K562 (cell line): Measurements from ENCODE around the gene PPP1R37. TPM values are rescaled to one million over a fixed set of nuclear protein-coding genes. Genes with fewer than 3 reads are reported as not detected.

ENCODE experiments used
- ATAC-seq: fragments of 200-7000 bp; cut with Tn5 transposase; 3 replicates; pipeline ENCODE4 v1.9.1; 2020; ENCODE audit warnings: moderate library complexity
- BruUV-seq: library from RNA; stranded (reverse); fragments of 400-500 nt; replicated peaks from 2 replicates; lab custom pipeline; 2021; lab: Mats Ljungman, UMichigan
- CTCF ChIA-PET: fragments of 300-600 bp; formaldehyde crosslinking; extraction: SDS; loops from one replicate; lab custom pipeline; 2021; ENCODE audit warnings: low intra/inter-chr PET ratio; lab: Yijun Ruan, JAX
- POLR2A ChIA-PET: fragments of 300-600, 350-650 bp; sonication (Branson Sonifier 250); formaldehyde crosslinking; extraction: SDS; loops from one replicate; lab custom pipeline; 2021; ENCODE audit warnings: antibody characterized with exemption, inconsistent platforms; lab: Yijun Ruan, JAX
- DNase-seq, 4 experiments: peaks; one replicate each; pipeline versions ENCODE4 v3.0.0 to v3.0.0-alpha.2; 2011 to 2018; ENCODE audit warnings: low spot score in 3 of 4, mixed read lengths in 3 of 4; ENCODE audit errors: extremely low read depth in 1 of 4
- FAIRE-seq: peaks from 2 replicates; lab custom pipeline; 2011; peaks lifted over from hg19 to GRCh38; lab: Jason Lieb, UNC
- H2AFZ ChIP-seq: 2 replicates; pipeline ENCODE4 v1.6.0; 2011; ENCODE audit warnings: low read depth, low read length, control low read depth, inconsistent platforms
- H3K27ac ChIP-seq: fragments of 200-600 bp; 3 replicates; pipeline ENCODE4 v1.8.0; 2011; ENCODE audit warnings: low read depth, mild to moderate bottlenecking, control low read depth, inconsistent platforms, low read length, moderate library complexity, mixed read lengths; ENCODE audit errors: extremely low read depth
- H3K27me3 ChIP-seq, 2 experiments: fragments of 300-600 bp in 1 of 2; 2 replicates in 1 of 2; 3 replicates in 1 of 2; pipeline versions ENCODE4 v1.6.0 to v1.8.0; 2011; ENCODE audit warnings: inconsistent platforms in 2 of 2, low read length in 2 of 2, mild to moderate bottlenecking in 1 of 2, mixed read lengths in 1 of 2, moderate library complexity in 1 of 2; ENCODE audit not compliant: control insufficient read depth in 2 of 2, insufficient read depth in 2 of 2
- H3K36me3 ChIP-seq: fragments of 300-600 bp; 3 replicates; pipeline ENCODE4 v1.8.0; 2011; ENCODE audit warnings: mild to moderate bottlenecking, low read length, inconsistent platforms; ENCODE audit not compliant: control insufficient read depth, insufficient read depth
- H3K4me1 ChIP-seq, 2 experiments: fragments of 200-600 bp in 1 of 2; replicated peaks in 1 of 2; 2 replicates in 1 of 2; 3 replicates in 1 of 2; pipeline versions ENCODE4 v1.5.1 to v1.8.0; 2011; ENCODE audit warnings: inconsistent platforms in 2 of 2, low read length in 2 of 2, mild to moderate bottlenecking in 1 of 2, mixed read lengths in 1 of 2, moderate library complexity in 1 of 2; ENCODE audit not compliant: control insufficient read depth in 2 of 2, insufficient read depth in 2 of 2
- H3K4me2 ChIP-seq: 2 replicates; pipeline ENCODE4 v1.6.1; 2011; ENCODE audit warnings: low read length, control low read depth, inconsistent platforms, mixed read lengths; ENCODE audit not compliant: insufficient read depth
- H3K4me3 ChIP-seq: fragments of 200-600 bp; sonication (generic), shearing (Covaris generic); 2 replicates; pipeline ENCODE4 v1.5.1; 2016; ENCODE audit warnings: control low read depth, inconsistent platforms
- H3K79me2 ChIP-seq: fragments of 200-600 bp; 3 replicates; pipeline ENCODE4 v1.8.0; 2011; ENCODE audit warnings: low read length, inconsistent platforms; ENCODE audit not compliant: control insufficient read depth, insufficient read depth
- H3K9ac ChIP-seq, 2 experiments: 2 replicates each; pipeline versions ENCODE4 v1.6.0 to v1.6.1; 2011; ENCODE audit warnings: low read depth in 2 of 2, low read length in 2 of 2, control low read depth in 1 of 2, inconsistent platforms in 1 of 2, mild to moderate bottlenecking in 1 of 2, mixed read lengths in 1 of 2; ENCODE audit not compliant: insufficient read depth in 1 of 2
- H3K9me1 ChIP-seq: one replicate; pipeline ENCODE4 v1.6.0; 2011; ENCODE audit warnings: inconsistent platforms, mild to moderate bottlenecking, low read length, moderate library complexity; ENCODE audit not compliant: control insufficient read depth, insufficient read depth
- H3K9me3 ChIP-seq: replicated peaks from 2 replicates; pipeline ENCODE4 v1.5.1; 2011; ENCODE audit warnings: low read depth, low read length, inconsistent platforms; ENCODE audit not compliant: control insufficient read depth, insufficient read depth
- H4K20me1 ChIP-seq: replicated peaks from 2 replicates; pipeline ENCODE4 v1.6.1; 2011; ENCODE audit warnings: low read length, inconsistent platforms, mixed read lengths; ENCODE audit not compliant: control insufficient read depth, insufficient read depth
- CGGBP1 ChIP-seq: fragments of 250-450 bp; sonication (Bioruptor Pico); IDR thresholded peaks from 2 replicates; pipeline ENCODE4 v1.9.0; 2021; ENCODE audit warnings: mild to moderate bottlenecking
- JUND ChIP-seq, 2 experiments: IDR thresholded peaks; 2 replicates in 1 of 2; 3 replicates in 1 of 2; pipeline ENCODE4 v1.6.1; 2011; ENCODE audit warnings: borderline replicate concordance in 2 of 2, low read depth in 2 of 2, low read length in 2 of 2, improper control_type of control experiment in 1 of 2, missing biosample characterization in 1 of 2, missing genetic modification characterization in 1 of 2, missing genetic modification reagents in 1 of 2
- KAT7 ChIP-seq: sonication (generic); formaldehyde crosslinking; IDR thresholded peaks from 2 replicates; pipeline ENCODE4 v1.8.0; 2022; ENCODE audit warnings: missing genetic modification reagents, mild to moderate bottlenecking, borderline replicate concordance
- POLR2G ChIP-seq: fragments of 200-400 bp; formaldehyde crosslinking; IDR thresholded peaks from 2 replicates; pipeline ENCODE4 v1.6.1; 2017; ENCODE audit warnings: low read depth, mild to moderate bottlenecking, antibody characterized with exemption, low read length, moderate library complexity
- WGBS: fragments of 100-300 bp; shearing (Covaris generic); methylation state at CpG from one replicate; pipeline ENCODE4 v1.1.6; 2016; ENCODE audit warnings: low coverage, mixed read lengths; ENCODE audit not compliant: insufficient coverage; ENCODE audit errors: missing lambda C conversion rate; 5-methylcytosine and 5-hydroxymethylcytosine counted together
- in situ Hi-C: fragments of 300-500 bp; cut with MboI; formaldehyde crosslinking; loops from 4 replicates; pipeline ENCODE4 v1.15.0; 2018; ENCODE audit warnings: inconsistent platforms, mixed read lengths
- intact Hi-C: fragments of 100-400 bp; cut with micrococcal nuclease; formaldehyde crosslinking; loops from 2 replicates; pipeline ENCODE4 v1.14.2; 2022
- polyA plus RNA-seq, 8 experiments: library from polyadenylated mRNA; depleted of rRNA in 4 of 8; stranded (reverse) in 5 of 8; unstranded in 3 of 8; fragments of >200 nt; fragmentation: Nextera tagmentation in 2 of 8; fragmentation: Illumina TruSeq in 1 of 8; extraction: Ambion mirVana in 2 of 8; extraction: Trizol in 1 of 8; gene quantifications; 2 replicates each; pipeline versions ENCODE4 v1.2.1 to v1.2.3, GENCODE V29; 2011 to 2014; ENCODE audit warnings: inconsistent platforms in 1 of 8, missing spikeins in 1 of 8
- total RNA-seq, 7 experiments: library from RNA; depleted of rRNA in 6 of 7; stranded (reverse); fragments of >200 nt in 6 of 7; fragmentation: Illumina TruSeq in 2 of 7; extraction: Trizol in 2 of 7; gene quantifications; 2 replicates each; pipeline versions ENCODE4 v1.2.1 to v1.2.3, GENCODE V29; 2011 to 2021; ENCODE audit warnings: low replicate concordance in 1 of 7
- TF ChIP-seq, protein P1 (sequence below): fragments of 450-650 bp; IDR thresholded peaks from 2 replicates; pipeline ENCODE4 v1.7.0; 2016; ENCODE audit warnings: borderline replicate concordance

The PPP1R37 gene
- total and polyA plus RNA-seq, 9 of the 15 experiments (the other 6 are each of a cell fraction or from before 2014, with no cell fraction given) = 0.04 to 20.3 (median 7.3) TPM

- TF ChIP-seq JUND (IDR thresholded peaks at IDR 0.05; ENCODE audit: borderline replicate concordance, low read depth, low read length) = no peak
- TF ChIP-seq JUND (tag; IDR thresholded peaks at IDR 0.05; ENCODE audit: borderline replicate concordance, low read depth, low read length) = no peak
- no peak for TF ChIP-seq KAT7
- TF ChIP-seq CGGBP1 (CRISPR knock-in tag) = no peak
Observed at GRCh38 chr19:45142726-45143110, 49.7 kb downstream of the PPP1R37 start (continued).

DNA sequence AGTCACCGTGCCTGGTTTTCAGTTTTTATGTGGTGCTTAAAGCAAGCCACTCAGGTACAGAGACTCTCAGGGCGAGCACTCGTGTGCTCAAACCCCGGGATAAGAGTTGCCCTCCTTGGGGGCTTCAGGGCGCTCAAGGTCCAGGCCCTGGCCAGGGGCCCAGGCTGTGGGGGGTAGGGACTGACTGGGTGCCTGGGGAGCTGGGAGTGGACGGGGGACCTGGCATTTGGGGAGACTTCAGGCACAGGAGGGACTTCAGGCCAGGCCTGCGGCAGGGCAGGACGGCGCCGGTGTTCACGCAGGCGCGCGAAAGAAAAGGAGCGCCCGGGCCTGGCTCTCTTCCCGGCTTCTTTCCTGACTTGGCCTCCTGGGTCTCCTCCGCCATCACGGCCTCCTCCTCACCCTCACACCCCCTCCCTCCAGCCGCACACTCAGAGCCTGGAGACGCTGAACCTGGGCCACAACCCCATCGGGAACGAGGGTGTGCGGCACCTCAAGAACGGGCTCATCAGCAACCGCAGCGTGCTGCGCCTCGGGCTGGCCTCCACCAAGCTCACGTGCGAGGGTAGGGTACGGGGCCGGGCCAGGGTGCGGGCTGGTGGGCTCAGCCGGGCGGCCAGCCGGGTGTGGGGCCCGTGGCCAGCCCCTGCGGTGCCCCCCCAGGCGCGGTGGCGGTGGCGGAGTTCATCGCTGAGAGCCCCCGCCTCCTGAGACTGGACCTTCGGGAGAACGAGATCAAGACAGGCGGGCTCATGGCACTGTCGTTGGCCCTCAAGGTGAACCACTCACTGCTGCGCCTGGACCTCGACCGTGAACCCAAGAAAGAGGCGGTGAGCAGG is 51.7 kb downstream of the PPP1R37 start:
- Histone ChIP-seq H3K9me3 (no peaks in the 10 kb centered on the region), H2AFZ (no peak overlapping the region), H3K9me1 (no peaks in the 10 kb centered on the region), H3K4me2 (no peak overlapping the region), H3K4me1 (peaks cover 0 to 55% of the 10 kb centered on the region in 2 experiments; a peak in 2 of 5 replicates), H3K4me3 (no peak overlapping the region), H4K20me1 (no peaks in the 10 kb centered on the region), H3K36me3 (peaks cover 57% of the 10 kb centered on the region; the same call in 1 of the 3 replicates), H3K27me3 (no peaks in the 10 kb centered on the region), H3K79me2 (no peaks in the 10 kb centered on the region), H3K27ac (no peak overlapping the region), H3K9ac (no peak overlapping the region)
- in situ Hi-C loops = no loop called here
- 96% methylated on average over 21 of the region's 53 CpGs for WGBS
- FAIRE-seq (no peak), DNase-seq (no peak), ATAC-seq (no peak)
- no TSS peak for BruUV-seq
- peak; percentile 23 for TF ChIP-seq POLR2G
- TF ChIP-seq, protein P1, sequence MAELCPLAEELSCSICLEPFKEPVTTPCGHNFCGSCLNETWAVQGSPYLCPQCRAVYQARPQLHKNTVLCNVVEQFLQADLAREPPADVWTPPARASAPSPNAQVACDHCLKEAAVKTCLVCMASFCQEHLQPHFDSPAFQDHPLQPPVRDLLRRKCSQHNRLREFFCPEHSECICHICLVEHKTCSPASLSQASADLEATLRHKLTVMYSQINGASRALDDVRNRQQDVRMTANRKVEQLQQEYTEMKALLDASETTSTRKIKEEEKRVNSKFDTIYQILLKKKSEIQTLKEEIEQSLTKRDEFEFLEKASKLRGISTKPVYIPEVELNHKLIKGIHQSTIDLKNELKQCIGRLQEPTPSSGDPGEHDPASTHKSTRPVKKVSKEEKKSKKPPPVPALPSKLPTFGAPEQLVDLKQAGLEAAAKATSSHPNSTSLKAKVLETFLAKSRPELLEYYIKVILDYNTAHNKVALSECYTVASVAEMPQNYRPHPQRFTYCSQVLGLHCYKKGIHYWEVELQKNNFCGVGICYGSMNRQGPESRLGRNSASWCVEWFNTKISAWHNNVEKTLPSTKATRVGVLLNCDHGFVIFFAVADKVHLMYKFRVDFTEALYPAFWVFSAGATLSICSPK = no peak
- POLR2A ChIA-PET = interaction anchor here (0.6 to 0.7 kb wide), 2 partner anchors 26 to 79 kb away, joined by 3 to 5 read pairs; no protein-coding TSS in a partner anchor
- intact Hi-C loops = no loop called here
- CTCF ChIA-PET = no interaction called here
